Psoas muscle (tissue), 8 donors: Measurements from ENCODE around the gene TUBB3. TPM values are rescaled to one million over a fixed set of nuclear protein-coding genes. Genes with fewer than 3 reads are reported as not detected.

Source experiments
- ATAC-seq, 4 donors: fragments of 200-7000 bp; cut with Tn5 transposase; one replicate each; pipeline ENCODE4 v1.9.1; 2020; ENCODE audit warnings: moderate library complexity in 3 of 4, mild to moderate bottlenecking in 2 of 4
- DNase-seq, 2 donors: peaks; one replicate each; pipeline ENCODE4 v3.0.0-alpha.2; 2020
- H3K27ac ChIP-seq: fragments of 200-600 bp; one replicate; pipeline ENCODE4 v1.8.0; 2022
- H3K27me3 ChIP-seq, 3 donors: fragments of 200-600 bp in 1 of 3; one replicate each; pipeline versions ENCODE4 v1.6.1 to v1.8.0; 2013 to 2022; ENCODE audit warnings: low read length in 2 of 3, mild to moderate bottlenecking in 2 of 3, moderate library complexity in 1 of 3; ENCODE audit not compliant: insufficient read depth in 3 of 3
- H3K36me3 ChIP-seq, 2 donors: fragments of 200-600 bp in 1 of 2; one replicate each; pipeline versions ENCODE4 v1.6.1 to v1.8.0; 2013 to 2022; ENCODE audit warnings: low read depth in 1 of 2, mild to moderate bottlenecking in 1 of 2, moderate library complexity in 1 of 2; ENCODE audit not compliant: insufficient read depth in 1 of 2
- H3K4me1 ChIP-seq: fragments of 200-600 bp; one replicate; pipeline ENCODE4 v1.8.0; 2022
- H3K4me3 ChIP-seq: fragments of 200-600 bp; one replicate; pipeline ENCODE4 v1.8.0; 2022; ENCODE audit warnings: mild to moderate bottlenecking
- H3K9me3 ChIP-seq: fragments of 200-600 bp; one replicate; pipeline ENCODE4 v1.8.0; 2022
- WGBS, 3 donors: extraction: QIAGEN DNeasy Blood & Tissue Kit; methylation state at CpG; one replicate each; pipeline versions ENCODE4 v1.1.6 to v1.1.7; 2013; 5-methylcytosine and 5-hydroxymethylcytosine counted together
- intact Hi-C, 2 donors: fragments of 100-400 bp; cut with DNase I; formaldehyde crosslinking; loops; one replicate each; pipeline versions ENCODE4 v1.11.0 to v1.14.2; 2022
- polyA plus RNA-seq, 3 donors: library from polyadenylated mRNA; stranded (reverse); fragments of 200-250 nt; gene quantifications; one replicate each; pipeline ENCODE4 v1.2.3, GENCODE V29; 2013
- total RNA-seq, 4 donors: library from RNA; stranded (reverse); fragmentation: NEBNext Ultra II Directional in 2 of 4; extraction: Animal tissue kit (Norgen Biotek cat#: 25700) in 2 of 4; gene quantifications; one replicate each; pipeline versions ENCODE4 v1.2.1 to v1.2.4, GENCODE V29; 2021 to 2023
- TF ChIP-seq, protein P1 (sequence below): fragments of 200-600 bp; IDR thresholded peaks from one replicate; pipeline ENCODE4 v1.8.0; 2022; ENCODE audit warnings: antibody characterized with exemption
- donor health status: healthy with polysubstance abuse.
- donor health status: DM: no; HTN: no; CAD: no; lungs with moderate emphysema.
- donor health status: Bipolar disorder and iron deficiency.
- donor health status: healthy.
- donor health status: DM: yes; HTN: yes; CAD: no.
- donor health status: DM: no; HTN: no; CAD: no.
- donor health status: DM: no; HTN: no; CAD: no.
- donor health status: DM: yes; HTN: yes; CAD: no.

Gene TUBB3
- total and polyA plus RNA-seq, 7 donors: 0.17 to 2.4 (median 0.47) TPM; not detected in 2

DNA sequence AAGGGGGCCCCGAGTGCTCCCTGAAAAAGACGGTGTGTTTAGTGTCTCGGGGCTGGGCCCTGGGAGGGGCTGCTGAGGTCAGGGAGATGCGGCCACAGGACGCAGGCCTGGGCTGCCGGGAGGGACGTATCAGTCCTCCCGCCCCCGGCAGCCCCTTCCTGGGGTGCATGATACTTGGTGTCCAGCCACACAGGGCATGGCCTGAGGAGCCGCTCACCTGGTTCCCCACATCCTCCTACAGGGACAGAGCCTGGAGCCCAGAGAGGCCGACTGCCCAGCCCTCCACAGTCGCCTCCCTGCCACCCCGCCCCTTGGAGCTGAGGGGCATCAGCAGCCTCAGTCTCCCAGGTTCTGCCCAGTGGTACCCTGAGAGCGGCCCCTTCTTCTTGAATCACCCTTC is 13.4 kb downstream of the TUBB3 start:
- H3K4me3 ChIP-seq: no peak overlapping the region
- 88 to 95% (median 90%) methylated on average over 9 to 14 of the region's 14 CpGs for WGBS, 3 donors
- no peak overlapping the region for H3K27ac ChIP-seq
- TF ChIP-seq, protein P1, sequence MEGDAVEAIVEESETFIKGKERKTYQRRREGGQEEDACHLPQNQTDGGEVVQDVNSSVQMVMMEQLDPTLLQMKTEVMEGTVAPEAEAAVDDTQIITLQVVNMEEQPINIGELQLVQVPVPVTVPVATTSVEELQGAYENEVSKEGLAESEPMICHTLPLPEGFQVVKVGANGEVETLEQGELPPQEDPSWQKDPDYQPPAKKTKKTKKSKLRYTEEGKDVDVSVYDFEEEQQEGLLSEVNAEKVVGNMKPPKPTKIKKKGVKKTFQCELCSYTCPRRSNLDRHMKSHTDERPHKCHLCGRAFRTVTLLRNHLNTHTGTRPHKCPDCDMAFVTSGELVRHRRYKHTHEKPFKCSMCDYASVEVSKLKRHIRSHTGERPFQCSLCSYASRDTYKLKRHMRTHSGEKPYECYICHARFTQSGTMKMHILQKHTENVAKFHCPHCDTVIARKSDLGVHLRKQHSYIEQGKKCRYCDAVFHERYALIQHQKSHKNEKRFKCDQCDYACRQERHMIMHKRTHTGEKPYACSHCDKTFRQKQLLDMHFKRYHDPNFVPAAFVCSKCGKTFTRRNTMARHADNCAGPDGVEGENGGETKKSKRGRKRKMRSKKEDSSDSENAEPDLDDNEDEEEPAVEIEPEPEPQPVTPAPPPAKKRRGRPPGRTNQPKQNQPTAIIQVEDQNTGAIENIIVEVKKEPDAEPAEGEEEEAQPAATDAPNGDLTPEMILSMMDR: no peak
- peaks cover 0 to 13% (median 2%) of the 10 kb centered on the region in 3 donors for H3K27me3 ChIP-seq
- no peaks in the 10 kb centered on the region for H3K4me1 ChIP-seq
- DNase-seq (no peak), ATAC-seq (no peak)
- H3K9me3 ChIP-seq: no peaks in the 10 kb centered on the region
- intact Hi-C loops: no loop called here
- no peaks in the 10 kb centered on the region for H3K36me3 ChIP-seq

DNA sequence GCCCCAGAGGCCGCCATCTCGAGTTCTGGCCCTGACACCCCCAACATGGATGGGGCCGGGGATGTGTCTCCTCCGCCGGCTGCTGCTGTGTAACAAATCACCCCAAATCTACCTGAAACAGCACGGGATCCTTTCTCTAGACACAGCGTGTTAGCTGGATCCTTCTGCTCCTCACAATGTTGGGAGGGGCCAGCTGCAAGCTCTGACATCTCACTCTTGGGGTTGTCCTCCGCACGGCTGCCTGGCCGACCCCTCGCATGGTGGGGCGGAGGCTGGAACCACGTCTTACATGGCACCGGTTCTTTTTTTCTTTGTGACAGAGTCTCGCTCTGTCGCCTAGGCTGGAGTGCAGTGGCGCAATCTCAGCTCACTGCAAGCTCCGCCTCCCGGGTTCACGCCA is 13.8 kb downstream of the TUBB3 start:
- intact Hi-C loops: no loop called here
- DNase-seq (no peak), ATAC-seq (no peak)
- no peak overlapping the region for H3K27ac ChIP-seq
- H3K36me3 ChIP-seq: no peaks in the 10 kb centered on the region
- no peaks in the 10 kb centered on the region for H3K4me1 ChIP-seq
- H3K4me3 ChIP-seq: no peak overlapping the region
- H3K27me3 ChIP-seq: peaks cover 0 to 14% (median 2%) of the 10 kb centered on the region in 3 donors
- 87 to 90% (median 87%) methylated on average over 19 to 20 of the region's 20 CpGs for WGBS, 3 donors
- no peaks in the 10 kb centered on the region for H3K9me3 ChIP-seq
- TF ChIP-seq, protein P1: no peak

- no peak overlapping the region for H3K4me3 ChIP-seq
- H3K27ac ChIP-seq: no peak overlapping the region
- no peaks in the 10 kb centered on the region for H3K36me3 ChIP-seq
- no peak for ATAC-seq
- 58 to 65% (median 63%) methylated on average over 21 of the region's 21 CpGs for WGBS, 3 donors
- TF ChIP-seq, protein P1: no peak
- no peak for DNase-seq
- peaks cover 0 to 18% (median 2%) of the 10 kb centered on the region in 3 donors for H3K27me3 ChIP-seq
- H3K9me3 ChIP-seq: no peaks in the 10 kb centered on the region
- H3K4me1 ChIP-seq: no peaks in the 10 kb centered on the region
- intact Hi-C loops: no loop called here
These were observed 15.2 kb downstream of the TUBB3 start for GRCh38 chr16:89938175-89938885.

DNA sequence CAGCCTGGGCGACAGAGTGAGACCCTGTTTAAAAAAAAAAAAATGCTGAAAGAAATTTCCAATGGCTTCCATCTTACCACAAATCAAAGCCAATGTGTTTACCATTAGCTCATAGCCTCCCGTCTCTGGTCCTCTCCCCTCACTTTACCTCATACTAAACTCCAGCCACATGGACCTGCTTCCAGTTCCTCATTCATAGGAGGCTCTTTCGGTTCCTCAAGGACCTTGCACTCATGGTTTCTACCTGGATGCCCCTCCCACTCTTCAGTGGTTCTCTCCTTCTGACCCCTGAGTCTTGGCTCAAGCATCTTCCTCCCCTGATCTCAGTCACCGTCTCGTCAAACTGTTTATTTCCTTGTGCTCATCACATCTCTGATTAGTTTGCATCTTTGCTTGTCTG is 21.6 kb downstream of the TUBB3 start:
- peaks cover 0 to 15% (median 0%) of the 10 kb centered on the region in 3 donors for H3K27me3 ChIP-seq
- WGBS, 3 donors: 74 to 80% (median 77%) methylated on average over 5 of the region's 5 CpGs
- ATAC-seq: no peak
- TF ChIP-seq, protein P1: no peak
- H3K27ac ChIP-seq: no peak overlapping the region
- peaks cover 3% of the 10 kb centered on the region for H3K4me1 ChIP-seq
- DNase-seq: no peak
- intact Hi-C loops: no loop called here
- H3K36me3 ChIP-seq: no peaks in the 10 kb centered on the region
- no peak overlapping the region for H3K4me3 ChIP-seq
- H3K9me3 ChIP-seq: no peaks in the 10 kb centered on the region

DNA sequence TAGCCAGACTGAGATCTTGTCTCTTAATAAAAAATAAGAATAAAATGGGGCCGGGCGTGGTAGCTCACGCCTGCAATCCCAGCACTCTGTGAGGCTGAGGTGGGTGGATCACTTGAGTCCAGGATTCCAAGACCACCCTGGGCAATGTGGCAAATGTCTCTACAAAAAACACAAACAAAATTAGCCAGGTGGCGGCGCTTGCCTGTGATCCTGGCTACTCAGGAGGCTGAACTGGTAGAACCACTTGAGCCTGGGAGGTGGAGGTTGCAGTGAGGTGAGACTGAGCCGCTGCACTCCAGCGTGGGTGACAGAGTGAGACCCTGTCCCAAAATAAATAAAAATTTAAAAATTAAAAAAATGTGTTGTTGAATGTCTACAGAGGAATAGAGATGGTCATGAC is 22.5 kb downstream of the TUBB3 start:
- intact Hi-C loops: no loop called here
- Histone ChIP-seq H3K4me1 (peaks cover 3% of the 10 kb centered on the region), H3K9me3 (no peaks in the 10 kb centered on the region), H3K36me3 (no peaks in the 10 kb centered on the region), H3K27ac (no peak overlapping the region), H3K27me3 (peaks cover 0 to 15% (median 0%) of the 10 kb centered on the region in 3 donors), H3K4me3 (no peak overlapping the region)
- WGBS, 3 donors: 68 to 74% (median 73%) methylated on average over 7 of the region's 7 CpGs
- TF ChIP-seq, protein P1: no peak
- ATAC-seq (no peak), DNase-seq (no peak)
